HG02884 (cell line): ENCODE results near the gene TMEM14B.
"Not testable (repeated sequence)": the region's sequence is repeated elsewhere in the genome, so short reads cannot be mapped to it uniquely, and the experiment has no call there.

Experiments used
- ATAC-seq: cut with Tn5 transposase; IDR thresholded peaks from one replicate; pipeline ENCODE4 v1.9.1; 2021; ENCODE audit warnings: mild to moderate bottlenecking, moderate library complexity; ENCODE audit not compliant: unreplicated experiment

TMEM14B gene

DNA sequence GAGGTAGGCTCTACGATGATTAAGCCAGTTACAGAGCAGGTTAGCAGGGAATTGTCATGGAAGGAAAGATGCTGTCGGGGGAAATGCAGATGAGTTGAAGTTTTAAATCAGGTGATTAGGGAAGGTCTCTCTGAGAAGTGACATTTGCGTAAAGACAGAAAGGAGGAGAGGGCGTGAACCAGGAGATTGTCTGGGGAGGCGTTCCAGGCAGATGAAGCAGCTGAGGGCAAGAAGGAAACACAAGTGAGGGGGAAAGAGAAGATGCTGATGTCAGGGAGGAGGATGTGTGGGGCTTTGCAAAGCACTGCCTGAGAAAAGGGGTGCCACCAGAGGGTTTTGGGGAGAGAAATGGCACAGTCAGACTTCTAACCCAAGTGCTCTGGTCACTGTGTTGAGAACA is 2.5 kb upstream of the TMEM14B start:
- ATAC-seq: no peak

DNA sequence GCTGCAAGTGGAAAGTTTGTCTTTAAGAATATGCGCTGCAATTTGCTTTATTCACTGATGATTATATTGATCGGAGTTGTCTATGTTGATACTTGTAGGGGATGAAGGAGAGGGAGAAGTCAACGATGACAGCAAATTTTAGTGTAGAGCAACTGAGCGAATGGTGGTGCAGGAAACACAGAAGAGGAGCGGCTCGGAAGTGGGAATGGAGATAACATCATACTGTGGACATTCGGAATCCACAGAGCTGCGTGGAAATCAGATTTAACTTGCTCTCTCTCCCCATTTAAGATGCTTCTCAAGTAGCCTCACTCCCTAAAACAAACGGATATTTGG is 722 bp upstream of the TMEM14B start:
- no peak for ATAC-seq

DNA sequence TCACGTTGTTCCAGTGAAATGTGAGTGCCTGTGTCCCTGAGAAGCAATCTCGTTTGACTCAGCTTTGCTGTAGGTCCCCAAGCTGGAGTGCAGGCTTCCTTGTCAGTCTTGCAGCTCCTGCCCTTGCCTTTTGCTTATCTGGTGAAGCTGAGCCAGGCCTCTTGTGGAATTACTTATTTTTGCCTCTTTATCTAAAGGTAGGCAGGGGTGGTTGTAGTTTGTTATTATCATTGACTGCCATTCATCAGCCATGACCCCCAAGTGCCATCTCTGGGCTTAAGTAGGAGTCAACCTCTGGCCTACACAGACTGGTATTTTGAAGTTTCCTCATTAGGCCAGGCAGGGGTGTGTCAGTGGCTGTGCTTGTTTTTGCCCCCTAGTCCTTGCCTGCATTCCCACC is 2.1 kb downstream of the TMEM14B start:
- no peak for ATAC-seq

DNA sequence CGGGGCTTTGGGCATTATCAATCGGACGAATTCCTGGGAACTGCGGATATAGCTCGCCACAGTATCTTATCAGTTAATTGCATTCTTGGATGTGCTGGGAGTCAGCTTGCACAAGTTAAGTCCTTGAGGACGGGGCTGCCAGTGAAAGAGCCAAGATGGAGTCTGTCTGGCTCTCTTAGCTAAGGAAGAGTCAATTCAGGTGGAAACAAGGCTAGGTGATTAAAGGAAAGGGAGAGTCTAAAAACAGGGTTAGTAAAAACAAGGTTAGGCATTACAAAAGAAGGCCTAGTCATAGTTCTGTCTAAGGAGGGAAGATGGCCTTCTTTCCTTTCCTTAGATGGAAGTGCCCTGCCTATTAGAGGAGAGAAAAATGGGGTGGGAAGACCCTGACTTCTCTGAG is 3.0 kb downstream of the TMEM14B start:
- not testable (repeated sequence) for ATAC-seq

DNA sequence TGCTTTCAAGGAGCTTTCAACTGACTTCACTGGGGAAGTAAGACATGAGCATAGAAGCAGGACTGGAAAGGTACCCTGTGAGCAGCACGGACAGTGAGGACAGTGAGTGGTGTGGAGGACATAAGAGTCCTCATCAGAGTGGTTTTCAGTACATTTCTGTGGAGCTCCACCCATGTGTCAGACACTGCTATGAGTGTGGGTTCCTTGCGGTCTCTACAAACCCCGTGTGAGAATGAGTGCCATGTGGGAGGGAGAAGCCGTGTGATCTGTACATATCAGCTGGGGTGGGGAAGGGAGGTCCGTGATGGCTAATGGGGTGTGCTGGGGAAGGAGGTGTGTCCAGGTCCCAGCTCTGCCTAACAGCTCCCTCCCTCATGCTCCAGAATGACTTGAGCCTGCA is 4.2 kb downstream of the TMEM14B start:
- not testable (repeated sequence) for ATAC-seq

DNA sequence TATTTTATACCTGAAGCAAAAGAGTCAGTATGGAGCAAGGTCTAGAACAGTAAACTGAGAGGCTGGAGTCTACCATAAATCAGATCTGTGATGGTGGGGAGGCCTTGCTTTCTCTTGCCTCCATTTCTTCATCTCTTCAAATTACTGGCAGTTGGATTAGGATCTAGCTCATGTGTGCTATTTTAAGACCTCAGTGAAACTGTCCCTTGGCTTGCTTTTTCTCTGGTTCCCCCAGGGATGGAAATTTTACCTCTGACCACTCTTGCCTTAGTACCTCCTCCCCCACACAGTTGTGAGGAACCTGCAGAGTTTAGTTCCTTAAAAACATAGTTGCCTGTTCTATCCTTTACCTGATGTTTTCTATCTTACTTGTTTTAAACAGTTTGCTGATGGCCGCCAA is 8.5 kb downstream of the TMEM14B start:
- no peak for ATAC-seq

DNA sequence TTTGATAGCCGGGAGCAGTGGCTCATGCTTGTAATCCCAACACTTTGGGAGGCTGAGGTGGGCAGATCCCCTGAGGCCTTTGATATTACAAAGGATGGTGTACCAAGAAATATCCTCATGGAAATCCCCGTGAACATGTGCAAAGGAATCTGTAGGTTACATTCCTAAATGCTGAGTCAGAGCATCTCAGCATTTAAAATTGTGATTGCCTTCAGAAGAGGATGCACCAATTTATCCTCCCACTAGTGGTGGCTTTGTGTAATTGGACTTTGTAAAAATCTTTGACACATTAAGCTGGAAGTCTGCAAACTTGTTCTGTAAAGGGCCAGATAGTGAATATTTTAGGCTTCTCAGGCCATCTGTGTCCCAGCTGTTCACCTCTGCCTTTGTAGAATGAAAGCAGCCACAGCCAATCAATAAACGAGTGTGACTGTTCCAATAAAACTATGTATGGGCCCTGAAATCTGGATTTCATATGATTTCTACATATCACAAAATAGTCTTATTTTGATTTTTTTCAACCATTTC is 11.8 kb downstream of the TMEM14B start:
- ATAC-seq: peak; percentile 67

DNA sequence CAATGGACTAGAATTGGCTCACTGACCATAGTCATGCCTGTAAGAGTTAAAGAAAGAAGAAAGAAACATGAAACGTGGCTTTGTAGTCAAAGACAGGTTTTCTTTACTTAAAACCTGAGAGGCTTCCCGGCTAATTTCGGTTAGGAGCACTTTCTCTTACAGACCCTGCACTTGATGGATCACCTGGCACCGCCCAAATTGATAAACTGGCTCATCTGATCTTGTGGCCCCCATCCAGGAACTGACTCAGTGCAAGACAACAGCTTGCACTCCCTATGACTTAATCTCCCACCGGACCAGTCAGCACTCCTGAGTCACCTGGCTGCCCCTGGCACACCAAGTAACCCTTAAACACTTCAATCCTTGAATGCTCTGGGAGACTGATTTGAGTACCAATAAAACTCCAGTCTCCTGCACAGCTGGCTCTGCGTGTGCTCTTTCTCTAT is 12.3 kb downstream of the TMEM14B start:
- ATAC-seq: no peak

DNA sequence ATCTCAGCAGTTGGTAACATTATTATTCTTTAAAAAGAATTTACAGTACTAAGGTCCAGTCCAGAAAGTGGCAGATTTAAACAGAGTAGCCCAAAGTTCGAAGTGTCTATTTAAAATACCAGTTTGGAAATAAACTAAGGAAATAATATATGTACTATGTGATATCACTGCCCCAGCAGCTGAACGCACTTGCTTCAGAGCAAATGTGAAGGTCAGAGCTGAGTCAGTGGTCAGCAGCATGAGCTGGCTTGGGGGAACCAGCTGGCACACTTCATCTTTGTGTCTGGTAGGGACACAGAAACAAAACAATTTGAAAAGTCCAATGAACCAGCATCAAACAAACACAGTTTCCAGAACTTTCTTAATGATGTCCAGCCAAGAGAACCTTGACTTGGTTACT is 15.4 kb downstream of the TMEM14B start:
- ATAC-seq: no peak

DNA sequence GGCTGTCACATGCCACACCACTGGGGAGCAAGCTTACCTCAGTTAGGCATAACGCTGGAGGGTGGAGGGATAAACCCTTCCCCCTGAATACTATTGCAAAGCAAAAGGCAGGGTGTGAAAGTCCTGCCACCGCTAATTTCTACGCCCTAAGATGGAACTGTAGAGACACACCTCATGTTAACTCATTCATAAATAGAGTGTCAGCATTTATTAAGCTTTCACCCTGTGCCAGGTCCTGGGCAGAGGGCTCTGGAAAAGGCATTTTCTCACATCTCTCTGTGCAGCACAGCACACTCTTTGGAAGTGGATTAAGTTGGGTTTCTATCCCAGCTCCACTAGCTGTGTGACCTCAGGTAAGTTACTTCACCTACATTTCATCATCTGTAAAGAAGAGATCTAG is 21.8 kb downstream of the TMEM14B start:
- ATAC-seq: no peak

DNA sequence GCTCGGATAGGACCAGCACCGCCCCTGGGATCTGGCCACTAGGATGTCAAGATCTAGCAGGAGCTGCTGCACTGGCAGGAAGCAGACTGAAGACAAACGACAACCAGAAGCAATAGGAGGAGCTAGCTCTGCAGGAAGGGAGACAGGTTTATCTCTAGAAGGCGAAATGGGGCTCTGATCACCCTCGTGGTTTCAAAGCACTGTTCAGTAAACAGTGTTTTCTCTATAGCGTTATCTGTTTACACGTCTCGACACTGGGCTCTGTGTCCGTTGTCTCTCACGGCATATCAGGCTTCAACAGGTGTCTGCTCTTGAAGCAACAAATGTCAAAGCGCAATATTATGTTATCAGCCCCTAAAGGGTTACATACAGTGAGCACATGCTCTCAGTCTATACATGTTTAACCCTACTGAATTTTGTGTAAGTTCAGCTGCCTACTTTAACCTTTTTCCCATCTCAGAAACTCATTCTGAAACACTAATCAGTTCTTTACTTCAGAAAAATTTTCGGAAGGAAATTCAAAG is 23.8 kb downstream of the TMEM14B start:
- no peak for ATAC-seq

DNA sequence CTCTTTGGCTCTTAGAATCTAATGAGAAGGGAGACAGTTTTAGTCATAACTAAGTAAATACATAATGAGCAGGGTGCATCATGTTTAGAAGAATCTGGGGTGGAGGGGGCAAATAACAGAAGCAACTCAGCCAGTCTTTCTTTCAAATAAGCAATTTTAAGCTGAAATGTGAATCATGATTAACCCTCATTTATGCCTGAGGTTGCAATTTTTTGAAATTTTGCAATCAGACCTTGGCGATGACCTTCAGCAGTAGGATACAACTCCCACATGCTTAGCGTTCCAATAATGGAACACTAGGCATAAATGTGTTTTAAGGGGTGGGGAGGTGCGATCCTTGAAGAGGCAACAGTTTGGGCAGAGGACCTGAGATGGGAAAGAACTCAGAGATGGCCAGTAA is 30.6 kb downstream of the TMEM14B start:
- ATAC-seq: no peak

DNA sequence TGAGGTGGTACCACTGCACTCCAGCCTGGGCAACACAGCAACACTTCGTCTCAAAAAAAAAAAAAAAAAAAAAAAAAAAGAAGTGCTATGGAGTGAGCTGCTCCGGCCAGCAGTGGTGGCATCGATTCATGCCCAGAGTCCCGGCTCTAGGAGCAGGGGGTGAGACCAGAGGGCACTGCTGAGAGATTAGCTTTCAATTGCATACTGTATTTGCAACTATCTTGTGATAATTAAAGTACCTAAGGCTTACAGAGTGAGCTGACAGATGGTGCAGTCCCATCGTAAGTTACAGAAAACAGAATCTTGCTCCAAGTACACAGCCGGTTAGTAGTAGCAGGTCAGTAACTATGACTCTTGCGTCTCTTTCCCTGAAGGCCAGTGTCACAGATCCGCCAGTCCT is 31.5 kb downstream of the TMEM14B start:
- no peak for ATAC-seq

DNA sequence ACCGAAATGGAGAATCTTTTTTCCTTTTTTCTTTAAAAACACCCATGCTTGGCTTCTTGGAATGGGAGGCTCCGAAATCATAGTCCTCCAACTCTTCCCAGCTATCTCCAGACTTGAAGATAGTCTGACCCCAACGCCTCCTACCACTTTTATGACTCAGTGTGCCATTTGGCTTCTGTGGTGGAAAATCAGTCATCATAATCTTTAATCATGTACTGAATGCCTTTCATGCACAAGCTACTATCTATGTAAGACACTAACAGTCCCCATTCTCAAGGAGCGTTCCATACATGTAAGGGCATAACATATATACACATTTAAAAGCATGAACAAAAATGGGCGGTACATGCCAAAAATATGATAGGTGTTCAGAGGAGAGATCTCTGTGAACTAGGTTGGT is 44.1 kb downstream of the TMEM14B start:
- ATAC-seq: no peak

DNA sequence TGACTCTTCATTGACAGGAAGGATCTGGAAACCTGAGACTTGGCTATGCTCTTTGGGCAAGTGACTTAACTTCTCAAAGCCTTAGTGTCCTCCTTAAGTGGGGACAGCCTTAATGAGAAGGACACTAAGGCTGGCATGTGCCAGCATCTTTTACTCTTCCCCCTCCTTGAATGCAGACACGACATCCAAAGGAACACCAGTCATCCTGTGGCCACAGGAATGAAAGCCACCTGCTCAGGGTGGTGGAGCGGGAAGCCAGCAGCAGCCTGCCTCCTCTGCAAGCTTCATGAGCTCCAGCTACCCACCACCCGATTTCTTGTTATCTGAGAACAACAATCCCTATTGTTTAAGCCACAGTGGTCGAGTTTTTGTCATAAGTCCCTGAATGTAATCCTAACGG is 44.5 kb downstream of the TMEM14B start:
- no peak for ATAC-seq

DNA sequence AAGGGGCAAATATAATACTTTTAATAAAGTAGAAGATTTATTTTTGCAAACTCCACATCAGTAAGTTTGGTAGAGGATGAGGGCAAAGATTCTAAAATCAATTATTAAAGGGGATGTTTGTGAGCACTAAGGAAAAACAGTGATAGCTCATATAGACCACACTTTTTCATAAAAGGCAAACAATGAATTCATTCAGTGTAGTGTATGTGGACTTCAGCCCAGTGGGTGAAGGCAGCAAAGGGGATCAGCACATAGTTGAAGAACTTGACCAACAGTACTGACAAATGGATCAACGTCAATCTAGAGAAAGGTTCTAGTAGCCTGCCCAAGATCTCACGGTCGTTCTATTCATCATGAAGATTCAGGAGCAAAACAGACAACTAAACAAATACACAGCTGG is 45.4 kb downstream of the TMEM14B start:
- ATAC-seq: no peak

DNA sequence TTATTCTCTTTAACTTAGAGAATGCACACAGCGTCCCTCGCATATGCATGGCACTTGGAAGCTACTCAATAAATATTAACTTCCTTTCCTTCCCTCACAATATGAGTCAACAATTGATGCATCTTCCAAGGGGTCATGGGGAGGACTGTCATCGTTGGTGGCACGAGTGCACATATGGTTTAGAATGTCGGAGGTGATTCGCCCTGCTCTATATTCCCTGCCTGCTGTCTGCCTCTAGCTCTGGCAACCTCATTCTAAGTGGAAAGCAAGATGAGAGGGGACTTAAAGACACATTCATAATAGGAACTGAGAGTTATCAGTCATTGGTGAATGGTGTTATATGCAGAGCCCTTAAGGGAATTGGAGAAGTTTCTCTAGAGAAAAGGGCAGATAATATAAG is 46.1 kb downstream of the TMEM14B start:
- ATAC-seq: no peak

DNA sequence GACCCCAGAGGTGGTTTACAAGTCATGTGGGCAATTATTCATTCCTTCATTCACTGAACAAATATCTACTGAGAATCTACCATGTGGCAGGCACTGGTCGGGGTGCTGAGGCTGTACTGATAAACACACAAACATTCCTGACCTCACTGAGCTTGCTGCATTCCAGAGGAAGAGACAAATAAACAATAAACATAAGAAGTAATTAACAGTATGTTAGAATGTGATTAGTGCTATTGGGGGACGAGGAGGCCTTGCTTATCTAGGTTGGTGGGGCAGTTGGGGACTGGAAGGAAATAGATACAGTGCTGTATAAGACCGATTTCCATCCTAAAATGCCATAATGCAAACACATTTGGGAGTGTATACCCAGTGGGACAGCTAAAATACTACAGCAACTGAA is 46.6 kb downstream of the TMEM14B start:
- ATAC-seq: no peak

DNA sequence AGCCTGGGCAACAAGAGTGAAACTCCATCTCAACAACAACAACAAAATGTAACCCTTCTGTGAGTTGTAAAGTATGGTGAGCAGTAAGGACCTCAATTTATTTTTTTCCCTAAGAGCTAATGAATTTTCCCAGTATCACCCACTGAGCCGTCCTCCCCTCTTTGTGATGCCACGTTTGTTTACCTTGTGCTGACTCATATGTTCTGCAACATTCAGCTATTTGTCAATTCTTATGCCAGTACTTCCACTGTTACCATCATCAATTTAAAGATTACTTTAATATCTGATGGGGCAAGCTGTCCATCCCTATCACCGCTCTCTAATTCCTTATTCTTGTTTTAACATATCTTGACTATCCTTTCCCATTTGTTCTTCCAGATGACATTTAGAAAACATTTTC is 53.2 kb downstream of the TMEM14B start:
- ATAC-seq: no peak

DNA sequence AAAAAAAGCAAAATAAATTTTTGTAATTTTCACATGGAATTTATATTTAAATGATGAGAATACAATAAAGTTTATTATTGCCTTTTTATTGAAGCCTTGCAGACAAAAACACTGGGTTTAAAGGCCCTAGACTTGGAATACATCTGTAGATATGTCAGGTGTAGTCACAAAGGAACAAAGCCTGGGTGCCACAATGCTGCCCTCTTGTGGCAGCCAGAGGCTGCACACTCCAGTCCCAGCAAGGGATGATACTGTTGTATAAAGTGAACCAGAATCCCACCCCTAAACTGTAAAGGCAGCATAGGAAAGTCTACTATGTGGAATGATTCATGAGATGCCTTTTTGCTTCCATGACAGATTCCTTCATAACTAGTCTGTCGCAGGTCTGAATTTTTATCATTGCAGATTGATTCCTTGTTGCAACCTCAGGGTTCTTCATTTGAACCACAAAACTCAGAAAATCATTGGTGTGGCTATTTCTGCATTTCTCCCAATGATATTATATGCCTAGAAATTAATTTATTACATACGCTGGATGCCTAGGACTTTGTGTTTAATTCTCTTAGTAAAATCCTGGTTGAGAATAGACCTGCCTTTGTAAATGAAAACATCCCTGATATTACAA is 53.7 kb downstream of the TMEM14B start:
- peak; percentile 97 for ATAC-seq
